Thoracic aorta (tissue), 2 donors: Measurements from ENCODE around the gene PDLIM7. TPM values are rescaled to one million over a fixed set of nuclear protein-coding genes. Genes with fewer than 3 reads are reported as not detected.

Experiments used
- ATAC-seq: fragments of 150-250 bp; one replicate; pipeline ENCODE4 v1.8.0; 2017; ENCODE audit warnings: low read depth; ENCODE audit not compliant: insufficient number of reproducible peaks, low FRiP score
- DNase-seq: peaks from one replicate; pipeline ENCODE4 v3.0.0-alpha.2; 2020; ENCODE audit warnings: low spot score
- H3K27ac ChIP-seq, 2 donors: fragments of 200-600 bp; sonication (generic); 1 replicate in 1 of 2; 2 replicates in 1 of 2; pipeline ENCODE4 v1.5.1; 2016; ENCODE audit warnings: mild to moderate bottlenecking in 2 of 2, moderate library complexity in 2 of 2
- H3K27me3 ChIP-seq: fragments of 200-600 bp; sonication (generic); replicated peaks from 2 replicates; pipeline ENCODE4 v1.6.0; 2016; ENCODE audit warnings: mild to moderate bottlenecking; ENCODE audit not compliant: insufficient read depth
- H3K36me3 ChIP-seq: fragments of 200-600 bp; sonication (generic); one replicate; pipeline ENCODE4 v1.5.1; 2016
- H3K4me1 ChIP-seq, 2 donors: fragments of 200-600 bp; sonication (generic); 1 replicate in 1 of 2; 2 replicates in 1 of 2; pipeline versions ENCODE4 v1.5.1 to v1.6.0; 2016; ENCODE audit warnings: low read depth in 2 of 2, mild to moderate bottlenecking in 1 of 2; ENCODE audit not compliant: control insufficient read depth in 1 of 2
- H3K4me3 ChIP-seq: fragments of 200-600 bp; sonication (generic); 2 replicates; pipeline ENCODE4 v1.5.1; 2016; ENCODE audit warnings: mild to moderate bottlenecking
- H3K9me3 ChIP-seq: fragments of 200-600 bp; sonication (generic); 2 replicates; pipeline ENCODE4 v1.5.1; 2016
- total RNA-seq, 2 donors: library from RNA; depleted of rRNA; stranded (reverse); fragments of >200 nt; gene quantifications; one replicate each; pipeline versions ENCODE4 v1.1.0 to v1.2.3, GENCODE V29; 2016
- TF ChIP-seq, protein P1 (sequence below): fragments of 200-600 bp; sonication (generic); IDR thresholded peaks from one replicate; pipeline ENCODE4 v1.5.1; 2019; ENCODE audit warnings: antibody characterized with exemption

Gene PDLIM7
- total RNA-seq, 2 donors from 2014 or later = 626 to 891 TPM

DNA sequence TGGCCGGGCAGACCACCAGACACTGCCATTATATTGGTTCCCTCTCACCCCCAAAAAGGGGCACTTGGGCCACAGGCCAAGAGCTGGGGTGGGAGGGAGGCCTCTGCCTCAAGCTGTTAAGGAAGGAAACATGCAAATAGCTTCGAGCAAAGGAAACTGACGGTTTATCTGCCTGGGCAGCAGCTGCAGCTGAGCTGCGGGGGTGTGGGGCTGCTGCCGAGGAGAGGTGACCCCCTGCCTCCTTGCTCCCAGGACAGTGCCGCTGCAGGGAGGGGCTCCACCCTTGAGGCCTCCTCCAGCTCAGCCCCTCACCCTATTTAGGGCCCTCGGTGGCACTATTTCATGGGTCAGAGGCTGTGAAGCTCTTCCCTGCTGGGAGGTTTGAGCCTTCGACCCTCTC lies 11.4 kb upstream of the PDLIM7 start:
- TF ChIP-seq, protein P1, sequence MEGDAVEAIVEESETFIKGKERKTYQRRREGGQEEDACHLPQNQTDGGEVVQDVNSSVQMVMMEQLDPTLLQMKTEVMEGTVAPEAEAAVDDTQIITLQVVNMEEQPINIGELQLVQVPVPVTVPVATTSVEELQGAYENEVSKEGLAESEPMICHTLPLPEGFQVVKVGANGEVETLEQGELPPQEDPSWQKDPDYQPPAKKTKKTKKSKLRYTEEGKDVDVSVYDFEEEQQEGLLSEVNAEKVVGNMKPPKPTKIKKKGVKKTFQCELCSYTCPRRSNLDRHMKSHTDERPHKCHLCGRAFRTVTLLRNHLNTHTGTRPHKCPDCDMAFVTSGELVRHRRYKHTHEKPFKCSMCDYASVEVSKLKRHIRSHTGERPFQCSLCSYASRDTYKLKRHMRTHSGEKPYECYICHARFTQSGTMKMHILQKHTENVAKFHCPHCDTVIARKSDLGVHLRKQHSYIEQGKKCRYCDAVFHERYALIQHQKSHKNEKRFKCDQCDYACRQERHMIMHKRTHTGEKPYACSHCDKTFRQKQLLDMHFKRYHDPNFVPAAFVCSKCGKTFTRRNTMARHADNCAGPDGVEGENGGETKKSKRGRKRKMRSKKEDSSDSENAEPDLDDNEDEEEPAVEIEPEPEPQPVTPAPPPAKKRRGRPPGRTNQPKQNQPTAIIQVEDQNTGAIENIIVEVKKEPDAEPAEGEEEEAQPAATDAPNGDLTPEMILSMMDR = no peak
- DNase-seq (no peak), ATAC-seq (no peak)
- H3K4me1 ChIP-seq = no peaks in the 10 kb centered on the region
- H3K36me3 ChIP-seq = peaks cover 28% of the 10 kb centered on the region
- no peaks in the 10 kb centered on the region for H3K9me3 ChIP-seq
- H3K27ac ChIP-seq = peak overlapping the region; percentile 37 to 56
- H3K27me3 ChIP-seq = no peaks in the 10 kb centered on the region
- H3K4me3 ChIP-seq = peak overlapping the region; percentile 66

DNA sequence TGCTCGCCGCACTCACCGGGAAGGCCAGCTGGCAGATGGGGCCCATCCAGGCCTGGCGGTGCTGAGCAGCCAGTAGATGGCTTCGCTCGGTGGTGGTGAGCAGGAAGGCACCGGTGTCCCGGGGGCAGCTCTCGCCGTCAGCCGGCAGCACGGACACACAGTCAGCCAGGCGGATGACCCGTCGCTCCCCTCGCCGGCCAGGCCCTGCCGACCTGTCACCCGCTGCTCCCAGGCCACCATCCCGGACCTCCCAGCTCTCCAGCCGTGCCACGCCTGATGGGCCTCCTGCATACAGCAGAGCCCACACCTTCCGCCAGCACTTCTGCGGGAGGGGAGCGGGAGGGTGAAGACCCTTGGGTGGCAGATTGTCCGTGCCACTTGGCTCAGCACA lies 10.8 kb upstream of the PDLIM7 start:
- Histone ChIP-seq H3K9me3 (no peaks in the 10 kb centered on the region), H3K27me3 (no peaks in the 10 kb centered on the region), H3K4me1 (no peaks in the 10 kb centered on the region), H3K4me3 (peak overlapping the region; percentile 66), H3K36me3 (peaks cover 25% of the 10 kb centered on the region), H3K27ac (no peak overlapping the region)
- TF ChIP-seq, protein P1 = no peak
- DNase-seq (no peak), ATAC-seq (no peak)

DNA sequence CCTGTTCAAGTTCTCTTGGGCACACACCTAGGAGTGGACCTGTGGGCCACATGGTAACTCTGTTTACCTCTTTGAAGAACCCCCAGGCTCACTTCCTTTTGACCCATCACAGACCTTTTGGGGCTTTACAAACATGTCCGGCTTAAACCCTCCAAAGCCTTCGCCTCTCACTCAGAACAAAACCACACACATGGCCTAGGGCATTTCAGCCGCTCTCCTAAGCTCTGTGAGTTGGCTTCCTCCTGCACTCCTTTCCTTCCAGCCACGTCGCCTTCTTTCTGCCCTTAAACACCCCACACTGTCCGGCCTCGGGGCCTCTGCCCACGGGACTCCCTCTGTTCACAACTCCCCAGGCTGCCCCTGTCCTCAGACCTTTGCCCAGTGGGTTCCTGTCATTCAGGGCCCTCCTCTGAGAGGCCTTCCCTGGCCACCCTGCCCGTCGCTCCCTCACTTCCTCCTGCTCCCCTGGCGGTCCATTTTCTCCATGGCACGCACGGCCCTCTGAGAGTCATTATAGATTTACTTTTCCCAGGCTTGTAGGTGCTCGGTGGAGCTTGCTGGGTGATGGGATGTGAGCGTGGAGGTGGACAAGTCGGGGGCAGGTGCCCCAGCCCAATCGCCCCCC lies 10.3 kb upstream of the PDLIM7 start:
- Histone ChIP-seq H3K27ac (no peak overlapping the region), H3K4me1 (no peaks in the 10 kb centered on the region), H3K27me3 (no peaks in the 10 kb centered on the region), H3K9me3 (no peaks in the 10 kb centered on the region), H3K36me3 (peaks cover 20% of the 10 kb centered on the region), H3K4me3 (peak overlapping the region; percentile 66)
- ATAC-seq = no peak
- TF ChIP-seq, protein P1 = no peak
- no peak for DNase-seq

DNA sequence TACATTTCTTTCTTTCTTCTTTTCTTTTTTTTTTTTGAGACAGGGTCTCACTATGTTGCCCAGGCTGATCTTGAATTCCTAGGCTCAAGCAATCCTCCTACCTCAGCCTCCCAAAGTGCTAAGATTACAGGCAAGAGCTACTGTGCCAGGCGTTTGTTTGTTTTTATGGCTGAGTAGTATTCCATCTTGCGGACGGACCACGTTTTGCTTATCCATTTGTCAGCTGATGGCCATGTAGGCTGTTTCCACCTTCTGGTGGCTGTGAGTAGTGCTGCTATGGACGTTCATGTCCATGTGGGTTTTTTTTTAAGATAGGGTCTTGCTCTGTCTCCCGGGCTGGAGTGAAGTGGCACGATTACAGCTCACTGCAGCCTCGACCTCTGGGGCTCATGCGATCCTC lies 9.8 kb upstream of the PDLIM7 start:
- Histone ChIP-seq H3K9me3 (no peaks in the 10 kb centered on the region), H3K27ac (no peak overlapping the region), H3K4me1 (no peaks in the 10 kb centered on the region), H3K4me3 (no peak overlapping the region), H3K36me3 (peaks cover 14% of the 10 kb centered on the region), H3K27me3 (no peaks in the 10 kb centered on the region)
- ATAC-seq (no peak), DNase-seq (no peak)
- TF ChIP-seq, protein P1 = no peak

DNA sequence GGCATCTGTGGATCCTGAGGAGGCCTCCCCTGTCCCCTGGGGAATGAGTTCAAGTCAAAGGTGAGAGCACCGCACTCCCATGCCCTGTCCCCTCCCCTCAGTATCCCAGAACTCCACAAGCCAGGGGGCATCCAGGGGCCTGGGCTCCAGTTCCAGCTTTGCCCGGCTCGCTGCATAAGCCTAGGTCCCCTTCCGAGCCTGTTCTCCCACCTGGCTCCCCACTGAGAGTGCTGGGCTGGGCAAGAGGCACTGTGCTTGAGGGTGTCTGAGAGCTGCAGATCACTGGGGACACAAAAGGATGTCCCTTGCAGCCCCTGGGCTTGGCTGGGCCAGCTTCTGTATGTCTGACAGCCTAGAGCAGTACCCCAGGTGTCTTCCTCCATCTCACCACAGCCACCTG lies 7.7 kb upstream of the PDLIM7 start:
- DNase-seq = no peak
- Histone ChIP-seq H3K4me3 (no peak overlapping the region), H3K4me1 (no peaks in the 10 kb centered on the region), H3K27me3 (no peaks in the 10 kb centered on the region), H3K27ac (no peak overlapping the region), H3K9me3 (no peaks in the 10 kb centered on the region), H3K36me3 (no peaks in the 10 kb centered on the region)
- TF ChIP-seq, protein P1 = no peak
- no peak for ATAC-seq
